AG09309 (cell line): ENCODE data around the gene DNM3.
"Not testable (repeated sequence)": the region's sequence is repeated elsewhere in the genome, so short reads cannot be mapped to it uniquely, and the experiment has no call there.

ENCODE experiments used
- DNase-seq: peaks from one replicate; pipeline ENCODE4 v3.0.0-alpha.2; 2010; ENCODE audit warnings: low read depth
- H3K4me3 ChIP-seq: 2 replicates; pipeline ENCODE4 v1.5.1; 2011; ENCODE audit warnings: mild to moderate bottlenecking, low read depth, low read length, moderate library complexity; ENCODE audit not compliant: control insufficient read depth
- TF ChIP-seq, protein P1 (sequence below): IDR thresholded peaks from 2 replicates; pipeline ENCODE4 v1.5.1; 2011; ENCODE audit warnings: mild to moderate bottlenecking, low read depth, low read length, inconsistent platforms; ENCODE audit not compliant: insufficient read depth, control insufficient read depth; ENCODE audit errors: missing control alignments

Gene DNM3

DNA sequence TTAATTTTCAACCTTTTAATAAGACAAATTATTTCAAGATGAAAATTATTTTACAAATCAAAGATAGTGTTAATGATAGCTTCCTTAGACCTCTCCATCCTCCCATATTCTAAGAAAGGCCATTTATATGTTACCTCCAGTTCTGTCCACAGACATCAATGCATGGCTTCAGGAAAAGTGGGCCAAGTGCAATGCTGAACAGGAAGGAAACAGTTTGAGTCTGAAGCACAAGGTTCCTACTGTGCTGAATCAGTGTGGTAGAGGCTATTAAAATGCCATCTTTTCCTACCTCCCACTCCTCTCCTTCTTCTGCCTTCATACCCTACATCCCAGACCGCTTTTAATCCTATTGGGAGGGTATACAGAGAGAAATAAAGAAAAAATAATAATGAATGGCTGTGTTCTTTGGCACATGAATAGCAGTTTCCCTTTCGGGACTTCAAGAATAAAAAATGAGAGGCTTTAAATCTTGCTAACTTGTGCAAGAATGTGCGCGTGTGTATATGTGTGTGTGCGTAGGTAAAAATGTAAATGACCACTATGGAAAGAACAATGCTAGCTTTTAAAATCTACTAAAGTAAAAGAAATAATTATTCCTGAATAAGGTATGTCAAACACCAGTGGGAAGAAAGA, 516.6 kb downstream of the DNM3 start:
- no peak for DNase-seq
- H3K4me3 ChIP-seq = no peak overlapping the region
- TF ChIP-seq, protein P1, sequence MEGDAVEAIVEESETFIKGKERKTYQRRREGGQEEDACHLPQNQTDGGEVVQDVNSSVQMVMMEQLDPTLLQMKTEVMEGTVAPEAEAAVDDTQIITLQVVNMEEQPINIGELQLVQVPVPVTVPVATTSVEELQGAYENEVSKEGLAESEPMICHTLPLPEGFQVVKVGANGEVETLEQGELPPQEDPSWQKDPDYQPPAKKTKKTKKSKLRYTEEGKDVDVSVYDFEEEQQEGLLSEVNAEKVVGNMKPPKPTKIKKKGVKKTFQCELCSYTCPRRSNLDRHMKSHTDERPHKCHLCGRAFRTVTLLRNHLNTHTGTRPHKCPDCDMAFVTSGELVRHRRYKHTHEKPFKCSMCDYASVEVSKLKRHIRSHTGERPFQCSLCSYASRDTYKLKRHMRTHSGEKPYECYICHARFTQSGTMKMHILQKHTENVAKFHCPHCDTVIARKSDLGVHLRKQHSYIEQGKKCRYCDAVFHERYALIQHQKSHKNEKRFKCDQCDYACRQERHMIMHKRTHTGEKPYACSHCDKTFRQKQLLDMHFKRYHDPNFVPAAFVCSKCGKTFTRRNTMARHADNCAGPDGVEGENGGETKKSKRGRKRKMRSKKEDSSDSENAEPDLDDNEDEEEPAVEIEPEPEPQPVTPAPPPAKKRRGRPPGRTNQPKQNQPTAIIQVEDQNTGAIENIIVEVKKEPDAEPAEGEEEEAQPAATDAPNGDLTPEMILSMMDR = no peak

- TF ChIP-seq, protein P1 = no peak
- no peak overlapping the region for H3K4me3 ChIP-seq
- peak; percentile 61 for DNase-seq
Observed at GRCh38 chr1:172359491-172359999, 518.2 kb downstream of the DNM3 start.

DNA sequence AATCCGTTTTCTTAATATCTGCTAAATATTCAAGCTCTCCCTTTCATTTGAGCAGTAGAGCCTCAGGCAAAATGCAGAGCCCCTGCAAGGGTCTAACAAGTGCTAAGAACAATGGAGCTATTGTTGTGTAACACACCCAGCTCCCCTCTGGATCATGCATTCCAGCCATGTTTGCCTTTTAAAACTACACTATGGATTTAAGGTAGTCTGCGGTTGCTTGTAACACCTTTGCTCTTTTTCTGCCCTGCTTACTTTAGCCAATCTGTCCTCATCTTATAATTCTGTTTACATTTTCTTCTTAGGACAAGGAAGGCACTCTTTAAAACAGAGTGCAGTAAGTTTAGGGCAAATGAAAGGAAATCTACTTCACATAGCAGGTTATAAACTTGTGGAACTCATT, 519.2 kb downstream of the DNM3 start:
- DNase-seq = no peak
- TF ChIP-seq, protein P1 = no peak
- no peak overlapping the region for H3K4me3 ChIP-seq

GRCh38 chr1:172360985-172361384, 519.7 kb downstream of the DNM3 start:
- no peak for DNase-seq
- H3K4me3 ChIP-seq = no peak overlapping the region
- TF ChIP-seq, protein P1 = no peak

DNA sequence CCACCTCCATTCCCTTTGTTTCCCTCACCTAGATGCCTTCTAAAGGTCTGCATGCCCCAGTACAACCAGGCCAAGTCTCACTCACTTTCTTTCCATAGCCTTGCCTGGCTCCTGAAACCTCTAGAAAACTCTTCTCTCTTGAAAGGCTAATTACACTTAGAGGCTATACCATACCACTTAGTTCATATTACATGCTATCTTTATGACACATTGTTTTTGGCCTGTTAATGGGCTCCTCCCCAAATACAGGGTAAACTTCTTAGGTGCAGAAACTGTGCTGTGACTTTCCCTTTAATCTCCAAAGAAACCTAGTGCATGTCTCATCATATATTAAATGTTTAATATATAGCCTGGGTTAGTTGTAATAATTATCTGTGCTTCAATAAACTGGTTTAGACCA, 522.6 kb downstream of the DNM3 start:
- TF ChIP-seq, protein P1 = no peak
- DNase-seq = no peak
- no peak overlapping the region for H3K4me3 ChIP-seq

DNA sequence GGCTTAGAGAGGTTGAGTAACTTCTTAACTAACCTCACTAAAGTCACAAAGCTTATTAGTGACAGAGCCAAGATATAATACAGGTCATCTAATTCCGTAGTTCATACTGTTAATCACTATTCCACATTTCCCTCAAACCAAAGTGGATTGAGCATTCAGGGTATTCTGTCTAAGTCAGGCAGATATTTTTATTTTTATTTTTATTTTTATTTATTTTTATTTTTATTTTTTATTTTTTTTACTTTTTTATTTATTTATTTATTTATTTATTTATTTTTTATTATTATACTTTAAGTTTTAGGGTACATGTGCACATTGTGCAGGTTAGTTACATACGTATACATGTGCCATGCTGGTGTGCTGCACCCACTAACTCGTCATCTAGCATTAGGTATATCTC, 530.3 kb downstream of the DNM3 start:
- not testable (repeated sequence) for H3K4me3 ChIP-seq

GRCh38 chr1:172373864-172374263, 532.6 kb downstream of the DNM3 start:
- TF ChIP-seq, protein P1 = no peak
- no peak for DNase-seq
- no peak overlapping the region for H3K4me3 ChIP-seq

More for the DNA sequence above, 530.3 kb downstream of the DNM3 start:
- DNase-seq = not testable (repeated sequence)
